GM12878 (cell line): ENCODE data around the gene FXYD6. TPM values are rescaled to one million over a fixed set of nuclear protein-coding genes. Genes with fewer than 3 reads are reported as not detected.

ENCODE experiments used
- ATAC-seq: fragments of 200-7000 bp; cut with Tn5 transposase; 3 replicates; pipeline ENCODE4 v1.9.1; 2020; ENCODE audit warnings: mild to moderate bottlenecking, moderate library complexity
- BruUV-seq: library from RNA; stranded (reverse); fragments of 400-500 nt; replicated peaks from 2 replicates; lab custom pipeline; 2021; lab: Mats Ljungman, UMichigan
- CTCF ChIA-PET: fragments of 300-600 bp; sonication (Branson Sonifier 250); formaldehyde crosslinking; extraction: SDS; loops from one replicate; lab custom pipeline; 2021; ENCODE audit warnings: inconsistent platforms; lab: Yijun Ruan, JAX
- POLR2A ChIA-PET: fragments of 350-600 bp; formaldehyde crosslinking; extraction: SDS; loops from one replicate; lab custom pipeline; 2021; ENCODE audit warnings: inconsistent platforms; lab: Charles Lee
- RAD21 ChIA-PET: fragments of 300-600 bp; sonication (Branson Sonifier 250); formaldehyde crosslinking; loops from one replicate; lab custom pipeline; 2023; ENCODE audit warnings: antibody characterized with exemption; ENCODE audit not compliant: unreplicated experiment; lab: Charles Lee
- SMC1A ChIA-PET: fragments of 300-600 bp; sonication (Branson Sonifier 250); formaldehyde crosslinking; loops from one replicate; lab custom pipeline; 2023; ENCODE audit not compliant: unreplicated experiment, uncharacterized antibody; lab: Charles Lee
- DNase-seq: peaks from one replicate; pipeline ENCODE4 v3.0.0-alpha.2; 2011; ENCODE audit warnings: low read depth, low spot score
- FAIRE-seq: peaks from 3 replicates; lab custom pipeline; 2011; peaks lifted over from hg19 to GRCh38; lab: Jason Lieb, UNC
- H2AFZ ChIP-seq: 2 replicates; pipeline ENCODE4 v1.6.0; 2011; ENCODE audit warnings: low read depth, low read length, control low read depth; ENCODE audit not compliant: control insufficient read depth
- H3K27ac ChIP-seq: 2 replicates; pipeline ENCODE4 v1.5.1; 2011; ENCODE audit warnings: control low read depth; ENCODE audit not compliant: control insufficient read depth, insufficient read depth
- H3K27me3 ChIP-seq, 2 experiments: replicated peaks in 1 of 2; 2 replicates each; pipeline versions ENCODE4 v1.6.0 to v1.6.1; 2011; ENCODE audit warnings: low read length in 1 of 2; ENCODE audit not compliant: control insufficient read depth in 2 of 2, insufficient read depth in 2 of 2
- H3K36me3 ChIP-seq, 2 experiments: 2 replicates each; pipeline ENCODE4 v1.5.1; 2011; ENCODE audit warnings: low read length in 1 of 2; ENCODE audit not compliant: control insufficient read depth in 2 of 2, insufficient read depth in 2 of 2
- H3K4me1 ChIP-seq: 2 replicates; pipeline ENCODE4 v1.6.1; 2011; ENCODE audit warnings: mild to moderate bottlenecking, low read length, moderate library complexity, mixed read lengths; ENCODE audit not compliant: control insufficient read depth, insufficient read depth
- H3K4me2 ChIP-seq: 2 replicates; pipeline ENCODE4 v1.6.0; 2011; ENCODE audit warnings: control low read depth; ENCODE audit not compliant: control insufficient read depth, insufficient read depth
- H3K4me3 ChIP-seq: fragments of 200-600 bp; sonication (generic); 2 replicates; pipeline ENCODE4 v1.5.1; 2016
- H3K79me2 ChIP-seq: 2 replicates; pipeline ENCODE4 v1.6.0; 2011; ENCODE audit warnings: low read length; ENCODE audit not compliant: control insufficient read depth, insufficient read depth
- H3K9ac ChIP-seq: 2 replicates; pipeline ENCODE4 v1.8.0; 2011; ENCODE audit warnings: low read length, control low read depth, mixed read lengths; ENCODE audit not compliant: control insufficient read depth, insufficient read depth
- H3K9me3 ChIP-seq: replicated peaks from 3 replicates; pipeline ENCODE4 v1.5.1; 2011; ENCODE audit warnings: mild to moderate bottlenecking, low read length; ENCODE audit not compliant: control insufficient read depth, insufficient read depth
- H4K20me1 ChIP-seq: 2 replicates; pipeline ENCODE4 v1.6.0; 2011; ENCODE audit not compliant: control insufficient read depth, insufficient read depth
- ATF2 ChIP-seq: IDR thresholded peaks from 2 replicates; pipeline ENCODE4 v1.6.1; 2012; ENCODE audit warnings: low read length, inconsistent platforms
- BCLAF1 ChIP-seq: fragments of 450-650 bp; IDR thresholded peaks from 2 replicates; pipeline ENCODE4 v1.6.1; 2017; ENCODE audit warnings: antibody characterized with exemption, mild to moderate bottlenecking, moderate library complexity
- CREB1 ChIP-seq: IDR thresholded peaks from 2 replicates; pipeline ENCODE4 v1.6.1; 2012; ENCODE audit warnings: low read depth, mild to moderate bottlenecking, inconsistent platforms
- EED ChIP-seq: sonication (generic); IDR thresholded peaks from 2 replicates; pipeline ENCODE4 v1.6.1; 2016; ENCODE audit warnings: antibody characterized with exemption, low read depth
- EGR1 ChIP-seq, 2 experiments: IDR thresholded peaks; 1 replicate in 1 of 2; 2 replicates in 1 of 2; pipeline ENCODE4 v1.6.1; 2011 to 2012; ENCODE audit warnings: low read depth in 2 of 2, low read length in 2 of 2, borderline replicate concordance in 1 of 2, mild to moderate bottlenecking in 1 of 2, moderate library complexity in 1 of 2
- HDAC2 ChIP-seq: fragments of 200-600 bp; sonication (generic); IDR thresholded peaks from 2 replicates; pipeline ENCODE4 v1.6.1; 2017
- HDGF ChIP-seq: fragments of 450-650 bp; IDR thresholded peaks from 2 replicates; pipeline ENCODE4 v1.6.1; 2016; ENCODE audit warnings: antibody characterized with exemption
- MTA3 ChIP-seq: IDR thresholded peaks from 2 replicates; pipeline ENCODE4 v1.6.1; 2012; ENCODE audit warnings: low read length, inconsistent platforms, borderline replicate concordance
- NFYB ChIP-seq: IDR thresholded peaks from 2 replicates; pipeline ENCODE4 v1.6.1; 2011; ENCODE audit warnings: low read depth, mild to moderate bottlenecking, low read length, improper control_type of control experiment, moderate library complexity; ENCODE audit not compliant: insufficient read depth
- PAX8 ChIP-seq: fragments of 450-650 bp; IDR thresholded peaks from 2 replicates; pipeline ENCODE4 v1.6.1; 2017; ENCODE audit warnings: mild to moderate bottlenecking, moderate library complexity
- STAT1 ChIP-seq: fragments of 450-650 bp; conservative IDR thresholded peaks from 2 replicates; pipeline ENCODE4 v1.6.1; 2014; ENCODE audit warnings: antibody characterized with exemption, mild to moderate bottlenecking
- SUZ12 ChIP-seq: fragments of 200-600 bp; sonication (generic); IDR thresholded peaks from one replicate; pipeline ENCODE4 v1.6.1; 2018; ENCODE audit warnings: antibody characterized with exemption, mild to moderate bottlenecking; ENCODE audit not compliant: unreplicated experiment
- ZBTB11 ChIP-seq: fragments of 450-650 bp; formaldehyde crosslinking; IDR thresholded peaks from 2 replicates; pipeline ENCODE4 v1.5.0; 2022; ENCODE audit warnings: mild to moderate bottlenecking, missing genetic modification characterization
- WGBS: methylation state at CpG from one replicate; pipeline ENCODE4 v1.1.6; 2016; ENCODE audit warnings: low lambda C conversion rate; ENCODE audit not compliant: insufficient replicate concordance, insufficient coverage; ENCODE audit errors: missing lambda C conversion rate; 5-methylcytosine and 5-hydroxymethylcytosine counted together
- in situ Hi-C: fragments of 300-500 bp; cut with MboI; formaldehyde crosslinking; loops from 9 replicates; pipeline ENCODE4 v1.14.3; 2018; ENCODE audit warnings: mixed read lengths
- intact Hi-C: fragments of 100-400 bp; cut with micrococcal nuclease; formaldehyde crosslinking; loops from one replicate; pipeline ENCODE4 v1.14.2; 2022; ENCODE audit not compliant: unreplicated experiment
- polyA plus RNA-seq, 11 experiments: library from polyadenylated mRNA; depleted of rRNA in 4 of 11; unstranded in 6 of 11; stranded (reverse) in 5 of 11; fragments of >200 nt; fragmentation: Nextera tagmentation in 4 of 11; fragmentation: Illumina TruSeq in 1 of 11; extraction: Ambion mirVana in 4 of 11; extraction: Trizol in 1 of 11; gene quantifications; 1 replicate in 1 of 11; 2 replicates in 10 of 11; pipeline versions ENCODE4 v1.2.1 to v1.2.3, GENCODE V29; 2011 to 2016; ENCODE audit warnings: inconsistent platforms in 2 of 11, missing spikeins in 2 of 11, low read depth in 1 of 11
- total RNA-seq, 4 experiments: library from RNA; depleted of rRNA in 3 of 4; stranded (reverse); fragments of >200 nt in 3 of 4; fragmentation: Illumina TruSeq in 1 of 4; extraction: Trizol in 1 of 4; gene quantifications; 2 replicates each; pipeline versions ENCODE4 v1.2.1 to v1.2.3, GENCODE V29; 2013 to 2021

FXYD6 gene
- total and polyA plus RNA-seq, 10 of the 15 experiments (the other 5 are each of a cell fraction or from before 2014, with no cell fraction given), result 0.09 to 2.0 (median 0.23) TPM; not detected in 2

- peak in 1 of 2 experiments; percentile 40; a peak in 1 of 3 replicates for TF ChIP-seq EGR1 (IDR thresholded peaks at IDR 0.05; ENCODE audit: borderline replicate concordance in 1 of 2, low read depth in 2 of 2, low read length in 2 of 2)
Measured at GRCh38 chr11:117907276-117908108, 31.0 kb upstream of the FXYD6 start (continued).

GRCh38 chr11:117906710-117907109 is 30.3 kb upstream of the FXYD6 start:
- no peak overlapping the region for H3K9ac ChIP-seq
- FAIRE-seq, result no peak
- ChIA-PET RAD21 (interaction anchor here (0.7 to 2.2 kb wide), 15 partner anchors 17 to 146 kb away, joined by 3 to 26 read pairs (median 4); no protein-coding TSS in a partner anchor), SMC1A (interaction anchor here (0.8 to 5.0 kb wide), 12 partner anchors 9 to 146 kb away, joined by 3 to 30 read pairs (median 5); no protein-coding TSS in a partner anchor), CTCF (interaction anchor here (0.9 to 7.6 kb wide), 11 partner anchors 33 to 148 kb away, joined by 3 to 83 read pairs (median 5); no protein-coding TSS in a partner anchor), POLR2A (interaction anchor here (1.2 to 1.8 kb wide), 4 partner anchors 22 to 91 kb away, joined by 5 to 7 read pairs (median 6); partner anchors contain the start of gene TMPRSS13)
- no peaks in the 10 kb centered on the region for H4K20me1 ChIP-seq
- H3K79me2 ChIP-seq, result no peaks in the 10 kb centered on the region
- no peak for DNase-seq
- no peaks in the 10 kb centered on the region; a peak in 1 of 4 replicates for H3K27me3 ChIP-seq
- no peaks in the 10 kb centered on the region for H3K9me3 ChIP-seq
- H3K36me3 ChIP-seq, result no peaks in the 10 kb centered on the region
- H2AFZ ChIP-seq, result no peak overlapping the region
- no TSS peak for BruUV-seq
- no peak overlapping the region for H3K4me3 ChIP-seq
- H3K4me2 ChIP-seq, result no peak overlapping the region
- intact Hi-C loops, result no loop called here
- ATAC-seq, result no peak
- in situ Hi-C loops, result no loop called here
- 89% methylated on average over 4 of the region's 4 CpGs for WGBS
- no peak overlapping the region for H3K27ac ChIP-seq
- H3K4me1 ChIP-seq, result peaks cover 5% of the 10 kb centered on the region; the same call in 1 of the 2 replicates
- TF ChIP-seq ZBTB11 (CRISPR knock-in tag) (no peak), EED (no peak), PAX8 (no peak), HDAC2 (no peak), CREB1 (no peak), BCLAF1 (no peak), NFYB (no peak), MTA3 (no peak), STAT1 (no peak), ATF2 (no peak), HDGF (no peak), SUZ12 (no peak)
